H1 (cell line): ENCODE results near the gene RPP25L. TPM values are rescaled to one million over a fixed set of nuclear protein-coding genes. Genes with fewer than 3 reads are reported as not detected.

Experiments used
- CTCF ChIA-PET: fragments of 300-600 bp; sonication (Branson Sonifier 250); formaldehyde crosslinking; loops from one replicate; lab custom pipeline; 2021; ENCODE audit not compliant: partially characterized antibody; lab: Charles Lee
- POLR2A ChIA-PET: fragments of 300-600 bp; sonication (Branson Sonifier 250); formaldehyde crosslinking; loops from one replicate; lab custom pipeline; 2021; ENCODE audit warnings: inconsistent platforms; ENCODE audit not compliant: partially characterized antibody; lab: Charles Lee
- DNase-seq, 2 experiments: peaks; one replicate each; pipeline versions ENCODE4 v3.0.0 to v3.0.0-alpha.2; 2010 to 2022; ENCODE audit warnings: low spot score in 2 of 2, low read depth in 1 of 2, mixed read lengths in 1 of 2
- FAIRE-seq: peaks from 2 replicates; lab custom pipeline; 2011; peaks lifted over from hg19 to GRCh38; lab: Jason Lieb, UNC
- H2AFZ ChIP-seq: 2 replicates; pipeline ENCODE4 v1.8.1; 2012; ENCODE audit warnings: low read length, inconsistent platforms
- H2AK5ac ChIP-seq: 2 replicates; pipeline ENCODE4 v1.6.1; 2013; ENCODE audit warnings: low read depth, low read length
- H2BK120ac ChIP-seq: replicated peaks from 2 replicates; pipeline ENCODE3; 2013; ENCODE audit warnings: low read depth, low read length, inconsistent platforms
- H2BK12ac ChIP-seq: 2 replicates; pipeline ENCODE4 v1.6.1; 2013; ENCODE audit warnings: low read depth, low read length
- H2BK15ac ChIP-seq: 2 replicates; pipeline ENCODE4 v1.6.1; 2013; ENCODE audit warnings: low read length
- H2BK20ac ChIP-seq: 2 replicates; pipeline ENCODE4 v1.6.1; 2013; ENCODE audit warnings: low read length
- H2BK5ac ChIP-seq: 2 replicates; pipeline ENCODE4 v1.6.1; 2013; ENCODE audit warnings: low read depth, low read length
- H3K14ac ChIP-seq: 2 replicates; pipeline ENCODE4 v1.6.1; 2013; ENCODE audit warnings: inconsistent platforms; ENCODE audit not compliant: insufficient read length
- H3K18ac ChIP-seq: 2 replicates; pipeline ENCODE4 v1.6.1; 2013; ENCODE audit warnings: low read length; ENCODE audit errors: extremely low read depth
- H3K23ac ChIP-seq: 2 replicates; pipeline ENCODE4 v1.6.1; 2013; ENCODE audit warnings: inconsistent platforms; ENCODE audit not compliant: insufficient read length
- H3K23me2 ChIP-seq: 2 replicates; pipeline ENCODE4 v1.6.1; 2013; ENCODE audit warnings: low read depth, low read length
- H3K27ac ChIP-seq: 2 replicates; pipeline ENCODE4 v1.6.1; 2011; ENCODE audit warnings: low read depth, low read length, inconsistent platforms
- H3K27me3 ChIP-seq, 4 experiments: replicated peaks in 1 of 4; 1 replicate in 1 of 4; 2 replicates in 3 of 4; pipeline versions ENCODE4 v1.6.1 to v1.8.1; 2011 to 2013; ENCODE audit warnings: low read length in 3 of 4, mild to moderate bottlenecking in 3 of 4, inconsistent platforms in 2 of 4, mixed read lengths in 2 of 4, moderate library complexity in 1 of 4; ENCODE audit not compliant: control insufficient read depth in 3 of 4, insufficient read depth in 3 of 4; ENCODE audit errors: extremely low read depth in 1 of 4
- H3K36me3 ChIP-seq, 4 experiments: 2 replicates each; pipeline versions ENCODE4 v1.6.1 to v1.8.1; 2011 to 2013; ENCODE audit warnings: mild to moderate bottlenecking in 4 of 4, low read length in 3 of 4, moderate library complexity in 2 of 4, control low read depth in 1 of 4, inconsistent platforms in 1 of 4; ENCODE audit not compliant: insufficient read depth in 4 of 4, control insufficient read depth in 2 of 4
- H3K4ac ChIP-seq: replicated peaks from 2 replicates; pipeline ENCODE3; 2013; ENCODE audit warnings: low read length, low read depth, mixed read lengths, inconsistent platforms; ENCODE audit not compliant: insufficient read length
- H3K4me1 ChIP-seq, 4 experiments: replicated peaks in 1 of 4; 1 replicate in 1 of 4; 2 replicates in 3 of 4; pipeline versions ENCODE4 v1.6.1 to v1.8.1; 2011 to 2013; ENCODE audit warnings: low read length in 3 of 4, inconsistent platforms in 2 of 4, mixed read lengths in 1 of 4; ENCODE audit not compliant: insufficient read depth in 4 of 4, control insufficient read depth in 3 of 4
- H3K4me2 ChIP-seq, 2 experiments: 2 replicates each; pipeline versions ENCODE4 v1.6.1 to v1.8.1; 2011 to 2013; ENCODE audit warnings: low read depth in 2 of 2, low read length in 2 of 2, control low read depth in 1 of 2, inconsistent platforms in 1 of 2, mild to moderate bottlenecking in 1 of 2; ENCODE audit not compliant: insufficient read depth in 1 of 2
- H3K4me3 ChIP-seq, 4 experiments: fragments of 200-600, 300-600 bp in 1 of 4; sonication (generic), shearing (Covaris generic), sonication (Bioruptor Twin) in 1 of 4; 2 replicates each; pipeline versions ENCODE4 v1.5.1 to v1.8.1; 2011 to 2016; ENCODE audit warnings: low read length in 4 of 4, low read depth in 3 of 4, control low read depth in 2 of 4, inconsistent platforms in 2 of 4, mild to moderate bottlenecking in 2 of 4, mixed read lengths in 1 of 4, moderate library complexity in 1 of 4; ENCODE audit not compliant: insufficient read depth in 2 of 4; ENCODE audit errors: extremely low read depth in 1 of 4
- H3K56ac ChIP-seq: replicated peaks from 2 replicates; pipeline ENCODE3; 2013; ENCODE audit warnings: low read depth, mild to moderate bottlenecking, mixed read lengths, low read length, inconsistent platforms; ENCODE audit not compliant: insufficient read length
- H3K79me1 ChIP-seq: 2 replicates; pipeline ENCODE4 v1.6.1; 2013; ENCODE audit warnings: low read depth, low read length, control low read depth
- H3K79me2 ChIP-seq, 2 experiments: 2 replicates each; pipeline versions ENCODE4 v1.6.1 to v1.8.1; 2012 to 2013; ENCODE audit warnings: low read length in 2 of 2, mild to moderate bottlenecking in 2 of 2, inconsistent platforms in 1 of 2; ENCODE audit not compliant: insufficient read depth in 2 of 2, control insufficient read depth in 1 of 2
- H3K9ac ChIP-seq, 4 experiments: replicated peaks in 1 of 4; 1 replicate in 1 of 4; 2 replicates in 3 of 4; pipeline versions ENCODE4 v1.6.1 to v1.8.1; 2011 to 2013; ENCODE audit warnings: low read depth in 3 of 4, low read length in 3 of 4, control low read depth in 2 of 4, mild to moderate bottlenecking in 2 of 4, moderate library complexity in 2 of 4, inconsistent platforms in 1 of 4; ENCODE audit errors: extremely low read depth in 1 of 4
- H3K9me3 ChIP-seq, 2 experiments: 2 replicates each; pipeline versions ENCODE4 v1.6.1 to v1.8.1; 2012 to 2013; ENCODE audit warnings: mild to moderate bottlenecking in 2 of 2, moderate library complexity in 2 of 2, control low read depth in 1 of 2, inconsistent platforms in 1 of 2, low read depth in 1 of 2, low read length in 1 of 2, mixed read lengths in 1 of 2; ENCODE audit not compliant: insufficient read depth in 2 of 2
- H4K20me1 ChIP-seq, 2 experiments: replicated peaks in 1 of 2; 2 replicates each; pipeline versions ENCODE3 to v1.8.1; 2011 to 2013; ENCODE audit warnings: inconsistent platforms in 2 of 2, low read length in 2 of 2, mild to moderate bottlenecking in 1 of 2; ENCODE audit not compliant: insufficient read depth in 2 of 2, control insufficient read depth in 1 of 2
- H4K5ac ChIP-seq: 2 replicates; pipeline ENCODE4 v1.6.1; 2013; ENCODE audit warnings: low read length, low read depth, mixed read lengths, inconsistent platforms; ENCODE audit not compliant: insufficient read length
- H4K8ac ChIP-seq: 2 replicates; pipeline ENCODE4 v1.8.0; 2013; ENCODE audit warnings: mild to moderate bottlenecking, moderate library complexity, low read length, inconsistent platforms; ENCODE audit not compliant: insufficient read depth; ENCODE audit errors: extremely low read depth
- H4K91ac ChIP-seq: replicated peaks from 2 replicates; pipeline ENCODE3; 2013; ENCODE audit warnings: low read length, mixed read lengths, inconsistent platforms; ENCODE audit not compliant: insufficient read length
- CBX5 ChIP-seq: fragments of 300-800, 300-1000 bp; sonication (generic); IDR thresholded peaks from 2 replicates; pipeline ENCODE4 v1.7.1; 2016; ENCODE audit warnings: antibody characterized with exemption, low read length, low read depth
- CHD1 ChIP-seq: IDR thresholded peaks from 2 replicates; pipeline ENCODE4 v1.6.1; 2012; ENCODE audit warnings: low read depth, low read length, improper control_type of control experiment
- CHD2 ChIP-seq: IDR thresholded peaks from 2 replicates; pipeline ENCODE4 v1.6.1; 2012; ENCODE audit warnings: low read length, improper control_type of control experiment
- EZH2 ChIP-seq: fragments of 200-600 bp; sonication (generic); IDR thresholded peaks from 2 replicates; pipeline ENCODE4 v1.7.1; 2012; ENCODE audit warnings: low read depth, mild to moderate bottlenecking, moderate library complexity, low read length, inconsistent platforms; ENCODE audit not compliant: severe bottlenecking
- KDM5A ChIP-seq: fragments of 200-600 bp; IDR thresholded peaks from 2 replicates; pipeline ENCODE4 v1.7.1; 2012; ENCODE audit warnings: mild to moderate bottlenecking, low read length, inconsistent platforms, mixed read lengths
- MAFK ChIP-seq: IDR thresholded peaks from 2 replicates; pipeline ENCODE4 v1.6.1; 2012; ENCODE audit warnings: low read depth, mild to moderate bottlenecking, improper control_type of control experiment, low read length
- TAF7 ChIP-seq: optimal IDR thresholded peaks from 2 replicates; pipeline ENCODE3; 2011; ENCODE audit warnings: low read depth, mild to moderate bottlenecking, inconsistent platforms, low read length, moderate library complexity, borderline replicate concordance
- WGBS, 2 experiments: shearing (Covaris generic) in 1 of 2; methylation state at CpG; one replicate each; pipeline versions ENCODE4 v1.1.6 to v1.1.7; 2013 to 2015; ENCODE audit warnings: low lambda C conversion rate in 2 of 2, mixed read lengths in 2 of 2, inconsistent platforms in 1 of 2, low coverage in 1 of 2, missing lambda C conversion rate in 1 of 2; ENCODE audit not compliant: insufficient replicate concordance in 2 of 2, insufficient coverage in 1 of 2, insufficient read length in 1 of 2; ENCODE audit errors: extremely low coverage in 1 of 2, missing lambda C conversion rate in 1 of 2; 5-methylcytosine and 5-hydroxymethylcytosine counted together
- polyA plus RNA-seq, 7 experiments: library from polyadenylated mRNA; depleted of rRNA in 3 of 7; stranded (reverse) in 5 of 7; unstranded in 2 of 7; fragments of >200 nt in 5 of 7; fragments of 200-250 nt in 2 of 7; gene quantifications; 1 replicate in 5 of 7; 2 replicates in 1 of 7; 4 replicates in 1 of 7; pipeline versions ENCODE4 v1.2.1 to v1.2.3, GENCODE V29; 2011 to 2013; ENCODE audit warnings: missing spikeins in 2 of 7, mixed read lengths in 2 of 7
- total RNA-seq: library from RNA; stranded (reverse); fragmentation: NEBNext Ultra II Directional; extraction: Animal tissue kit (Norgen Biotek cat#: 25700); gene quantifications from 2 replicates; pipeline ENCODE4 v1.2.1, GENCODE V29; 2021
- TF ChIP-seq, protein P1 (sequence below): IDR thresholded peaks from 2 replicates; pipeline ENCODE4 v1.6.1; 2012; ENCODE audit warnings: inconsistent platforms
- TF ChIP-seq, protein P2 (sequence below), 3 experiments: IDR thresholded peaks; 1 replicate in 2 of 3; 2 replicates in 1 of 3; pipeline versions ENCODE4 v1.5.1 to v1.6.1; 2011; ENCODE audit warnings: low read length in 3 of 3, mild to moderate bottlenecking in 3 of 3, inconsistent platforms in 2 of 3, low read depth in 1 of 3, moderate library complexity in 1 of 3; ENCODE audit not compliant: insufficient read depth in 1 of 3; ENCODE audit errors: control extremely low read depth in 1 of 3

Gene RPP25L
- total and polyA plus RNA-seq, 2 of the 8 experiments (the other 6 are each of a cell fraction or from before 2014, with no cell fraction given), result 21.6 to 75.0 TPM

DNA sequence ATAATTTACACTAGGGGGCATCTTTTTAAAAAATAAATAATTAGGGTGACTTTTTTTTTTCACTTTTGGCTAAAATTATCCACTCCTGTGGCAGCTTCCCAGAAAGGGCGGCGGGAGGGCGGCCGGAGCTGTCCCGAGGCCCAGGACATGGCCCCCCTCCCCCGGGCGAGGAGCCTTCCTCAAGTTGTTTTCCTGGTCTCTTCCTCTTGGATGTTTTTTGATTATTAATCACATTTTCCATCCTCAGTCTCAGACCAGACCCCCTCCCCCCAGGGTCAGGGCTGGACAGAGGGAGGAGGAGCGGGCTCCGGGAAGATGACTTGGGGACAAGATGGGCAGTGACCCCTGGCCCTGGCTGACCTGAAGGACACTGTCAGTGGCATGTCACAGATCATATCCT, 17.7 kb downstream of the RPP25L start:
- no peak for TF ChIP-seq CBX5
- TF ChIP-seq, protein P1, sequence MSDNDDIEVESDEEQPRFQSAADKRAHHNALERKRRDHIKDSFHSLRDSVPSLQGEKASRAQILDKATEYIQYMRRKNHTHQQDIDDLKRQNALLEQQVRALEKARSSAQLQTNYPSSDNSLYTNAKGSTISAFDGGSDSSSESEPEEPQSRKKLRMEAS, result no peak
- TF ChIP-seq MAFK, result no peak
- no peak for TF ChIP-seq CHD2
- TF ChIP-seq CHD1, result no peak
- TF ChIP-seq, protein P2, sequence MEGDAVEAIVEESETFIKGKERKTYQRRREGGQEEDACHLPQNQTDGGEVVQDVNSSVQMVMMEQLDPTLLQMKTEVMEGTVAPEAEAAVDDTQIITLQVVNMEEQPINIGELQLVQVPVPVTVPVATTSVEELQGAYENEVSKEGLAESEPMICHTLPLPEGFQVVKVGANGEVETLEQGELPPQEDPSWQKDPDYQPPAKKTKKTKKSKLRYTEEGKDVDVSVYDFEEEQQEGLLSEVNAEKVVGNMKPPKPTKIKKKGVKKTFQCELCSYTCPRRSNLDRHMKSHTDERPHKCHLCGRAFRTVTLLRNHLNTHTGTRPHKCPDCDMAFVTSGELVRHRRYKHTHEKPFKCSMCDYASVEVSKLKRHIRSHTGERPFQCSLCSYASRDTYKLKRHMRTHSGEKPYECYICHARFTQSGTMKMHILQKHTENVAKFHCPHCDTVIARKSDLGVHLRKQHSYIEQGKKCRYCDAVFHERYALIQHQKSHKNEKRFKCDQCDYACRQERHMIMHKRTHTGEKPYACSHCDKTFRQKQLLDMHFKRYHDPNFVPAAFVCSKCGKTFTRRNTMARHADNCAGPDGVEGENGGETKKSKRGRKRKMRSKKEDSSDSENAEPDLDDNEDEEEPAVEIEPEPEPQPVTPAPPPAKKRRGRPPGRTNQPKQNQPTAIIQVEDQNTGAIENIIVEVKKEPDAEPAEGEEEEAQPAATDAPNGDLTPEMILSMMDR (IDR thresholded peaks at IDR 0.05; ENCODE audit: control extremely low read depth in 1 of 3, insufficient read depth in 1 of 3, low read depth in 1 of 3, low read length in 3 of 3), result no peak
- no peak for TF ChIP-seq KDM5A
- no peak for TF ChIP-seq TAF7
- TF ChIP-seq EZH2, result no peak

More for the DNA sequence above, 17.7 kb downstream of the RPP25L start:
- Histone ChIP-seq H3K4me1 (peaks cover 0 to 19% (median 12%) of the 10 kb centered on the region in 4 experiments; a peak in 6 of 7 replicates), H4K5ac (no peak overlapping the region), H3K4me3 (no peak overlapping the region), H4K20me1 (peaks cover 0 to 2% of the 10 kb centered on the region in 2 experiments), H2BK12ac (no peak overlapping the region), H3K79me1 (no peaks in the 10 kb centered on the region), H3K36me3 (peaks cover 0 to 7% (median 0%) of the 10 kb centered on the region in 4 experiments; a peak in 1 of 8 replicates), H3K79me2 (no peaks in the 10 kb centered on the region), H3K14ac (no peak overlapping the region), H3K18ac (no peak overlapping the region), H3K27ac (no peak overlapping the region), H3K27me3 (peaks cover 39 to 52% (median 47%) of the 10 kb centered on the region in 4 experiments), H2AFZ (no peak overlapping the region), H2BK15ac (no peak overlapping the region), H3K9ac (no peak overlapping the region), H2BK120ac (no peak overlapping the region), H4K91ac (no peak overlapping the region), H3K23ac (no peak overlapping the region), H2AK5ac (no peak overlapping the region), H3K56ac (no peak overlapping the region), H2BK20ac (no peak overlapping the region), H3K9me3 (no peaks in the 10 kb centered on the region), H3K23me2 (peaks cover 13% of the 10 kb centered on the region; the same call in 1 of the 2 replicates), H3K4ac (no peak overlapping the region), H4K8ac (no peak overlapping the region), H2BK5ac (no peak overlapping the region), H3K4me2 (no peak overlapping the region)
- no peak for FAIRE-seq
- no peak for DNase-seq
- 78% methylated on average over 9 of the region's 9 CpGs; no CpG with 5 or more reads in 1 of the 2 experiments for WGBS, 2 experiments
- POLR2A ChIA-PET, result interaction anchor here (0.8 kb wide), 1 partner anchor 21 kb away, joined by 4 read pairs; no protein-coding TSS in a partner anchor
- CTCF ChIA-PET, result interaction anchor here (1.5 to 11.5 kb wide), 10 partner anchors 11 to 190 kb away, joined by 5 to 214 read pairs (median 32); no protein-coding TSS in a partner anchor
